ENCODE data around the gene JPH4. TPM values are rescaled to one million over a fixed set of nuclear protein-coding genes. Genes with fewer than 3 reads are reported as not detected.
A peak's percentile ranks its signal among the peaks of the same experiment; 100 is the strongest.

The JPH4 gene
- total and polyA plus RNA-seq, 3 experiments from 2014 or later: 1.8 TPM; not detected in 1

DNA sequence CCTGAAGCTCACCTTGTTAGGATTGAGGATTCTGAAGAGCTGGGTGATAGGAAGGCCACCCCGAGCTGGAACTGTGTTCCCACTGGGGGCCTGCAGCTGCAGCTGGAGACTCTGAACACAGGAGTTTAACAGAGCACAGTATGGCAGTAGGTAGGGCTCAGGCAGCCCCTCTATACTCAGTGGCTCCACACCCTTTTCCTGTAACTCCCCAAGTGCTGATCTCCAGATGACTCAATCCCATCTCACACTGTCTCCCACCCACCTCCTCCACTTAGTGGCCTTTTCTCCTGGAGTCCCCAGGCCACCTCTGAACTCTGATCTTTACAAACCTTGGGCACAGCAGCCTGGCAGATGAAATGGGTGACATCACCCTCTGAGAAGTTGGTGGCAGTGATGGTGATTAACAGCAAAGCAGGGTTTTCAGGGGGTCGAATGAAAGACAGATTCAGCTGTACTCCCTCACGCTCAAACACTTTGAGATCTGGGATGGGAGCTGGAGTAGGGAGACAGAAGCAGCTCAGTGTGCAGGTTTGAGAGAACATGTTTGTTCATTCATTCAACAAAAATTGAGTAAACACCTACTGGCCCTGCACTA lies 18.6 kb downstream of the JPH4 start:
- H3K4me1 Mint-ChIP-seq: peaks cover 28 to 47% (median 38%) of the 10 kb centered on the region in 3 donors
- peak overlapping the region in 4 of 8 donors; percentile 61 to 91 (median 64) for H3K27ac Mint-ChIP-seq
- Histone ChIP-seq H3K4me3 (ENCODE audit: low read length) (no peak overlapping the region), H3K27ac (ENCODE audit: low read depth, low read length) (no peak overlapping the region), H3K9me3 (ENCODE audit: low read length) (no peaks in the 10 kb centered on the region), H3K27me3 (ENCODE audit: insufficient read depth, low read length, poor library complexity, severe bottlenecking) (no peaks in the 10 kb centered on the region), H3K36me3 (ENCODE audit: insufficient read depth, low read length) (peaks cover 43% of the 10 kb centered on the region), H3K4me1 (ENCODE audit: insufficient read depth, low read length) (peaks cover 18% of the 10 kb centered on the region)
- POLR2A ChIA-PET: no interaction called here
- no peaks in the 10 kb centered on the region for H3K9me3 Mint-ChIP-seq
- H3K4me3 Mint-ChIP-seq: no peak overlapping the region
- no peaks in the 10 kb centered on the region for H3K27me3 Mint-ChIP-seq
- no peak for DNase-seq
- H3K36me3 Mint-ChIP-seq: peaks cover 0 to 69% (median 5%) of the 10 kb centered on the region in 3 donors
- CTCF ChIA-PET: interaction anchor here (0.6 to 8.9 kb wide), 15 partner anchors 9 to 336 kb away, joined by 3 to 105 read pairs (median 4); no protein-coding TSS in a partner anchor

DNA sequence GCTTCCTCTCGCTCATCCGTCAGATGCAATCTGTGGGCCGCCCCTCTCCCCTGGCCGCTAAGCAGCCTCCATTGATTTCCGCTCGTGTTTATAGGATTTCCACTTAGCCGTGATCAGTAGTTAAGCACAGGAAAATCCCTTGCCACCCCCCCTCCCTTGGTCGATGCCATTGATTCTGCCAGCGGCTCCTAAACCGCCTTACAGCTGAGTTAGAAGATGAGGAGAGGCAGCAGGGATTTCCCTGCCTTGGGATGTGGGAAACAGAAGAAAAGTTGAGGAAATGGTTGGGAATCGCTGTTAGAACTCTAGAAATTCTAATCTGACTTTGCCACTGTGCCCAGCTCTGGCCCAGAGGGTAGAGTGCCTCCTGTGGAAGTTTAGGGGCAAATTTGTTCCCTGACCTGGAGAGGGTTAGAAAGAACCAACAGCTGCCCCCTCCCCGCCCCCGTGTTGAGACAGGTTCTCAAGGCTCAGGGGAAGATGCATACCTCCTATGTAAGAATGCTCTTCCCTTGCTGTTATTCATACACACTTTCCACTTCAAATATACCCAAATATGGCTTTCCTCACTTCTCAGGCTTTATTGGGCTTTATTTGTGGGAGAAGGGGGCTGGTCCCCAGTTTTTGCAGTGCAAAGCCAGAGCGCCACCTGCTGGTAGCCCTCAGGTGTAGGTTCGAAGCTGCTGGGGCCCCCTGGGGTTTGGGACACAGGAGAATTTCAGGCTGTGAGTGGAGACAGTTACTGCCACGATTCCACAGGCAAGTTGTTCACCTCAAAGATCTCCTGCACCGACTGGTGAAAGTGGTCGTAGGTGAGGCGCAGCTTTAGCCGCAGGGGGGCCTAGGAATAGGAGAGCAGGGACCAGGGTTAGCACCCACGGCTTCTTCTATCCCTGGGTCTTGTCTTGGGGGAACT lies 19.3 kb downstream of the JPH4 start:
- H3K4me3 Mint-ChIP-seq: peak overlapping the region in 2 of 7 donors; percentile 23 to 80
- peak; percentile 54 to 77 (median 57) for DNase-seq
- no peak overlapping the region for H3K4me3 ChIP-seq (ENCODE audit: low read length)
- H3K27me3 Mint-ChIP-seq: no peaks in the 10 kb centered on the region
- H3K36me3 Mint-ChIP-seq: peaks cover 0 to 61% (median 3%) of the 10 kb centered on the region in 3 donors
- H3K4me1 ChIP-seq (ENCODE audit: insufficient read depth, low read length): peaks cover 18% of the 10 kb centered on the region
- H3K4me1 Mint-ChIP-seq: peaks cover 28 to 42% (median 37%) of the 10 kb centered on the region in 3 donors
- H3K27me3 ChIP-seq (ENCODE audit: insufficient read depth, low read length, poor library complexity, severe bottlenecking): no peaks in the 10 kb centered on the region
- POLR2A ChIA-PET: no interaction called here
- H3K9me3 Mint-ChIP-seq: no peaks in the 10 kb centered on the region
- no peaks in the 10 kb centered on the region for H3K9me3 ChIP-seq (ENCODE audit: low read length)
- peak overlapping the region in 4 of 8 donors; percentile 38 to 95 (median 80) for H3K27ac Mint-ChIP-seq
- H3K27ac ChIP-seq (ENCODE audit: low read depth, low read length): no peak overlapping the region
- peaks cover 36% of the 10 kb centered on the region for H3K36me3 ChIP-seq (ENCODE audit: insufficient read depth, low read length)
- CTCF ChIA-PET: interaction anchor here (0.7 to 8.9 kb wide), 11 partner anchors 9 to 93 kb away, joined by 3 to 105 read pairs (median 5); no protein-coding TSS in a partner anchor

DNA sequence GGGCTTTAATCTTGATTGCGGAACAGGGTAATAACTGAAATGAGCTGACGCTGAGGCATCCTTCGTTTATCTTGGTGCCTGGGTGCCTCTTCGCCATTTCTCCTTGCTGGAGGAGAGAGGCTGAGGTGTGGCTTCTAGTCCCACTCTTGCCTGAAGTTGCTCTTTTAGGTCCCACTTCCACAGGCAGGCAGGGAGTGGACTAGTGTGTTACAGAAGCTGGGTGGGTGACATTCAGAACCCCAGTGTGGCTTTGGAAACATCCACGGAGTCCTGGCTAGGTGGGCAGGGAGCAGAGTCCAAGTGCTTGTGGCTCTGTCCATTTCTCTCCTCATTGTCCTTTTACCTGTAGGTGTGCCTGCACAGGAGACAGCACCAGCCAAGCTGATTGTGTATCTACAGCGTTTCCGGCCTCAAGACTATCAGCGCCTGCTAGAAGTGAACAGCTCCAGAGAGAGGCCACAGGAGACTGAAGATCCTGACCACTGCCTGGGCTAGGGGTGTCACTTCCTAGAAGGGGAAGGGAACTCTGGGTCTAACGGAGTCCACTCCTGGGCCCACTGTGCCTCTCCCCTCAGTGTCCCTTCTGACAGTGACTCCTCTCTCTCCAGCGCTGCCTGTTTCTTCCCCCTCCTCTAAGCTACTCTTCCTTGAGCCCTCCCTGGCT lies 20.1 kb downstream of the JPH4 start:
- no peak overlapping the region for H3K27ac ChIP-seq (ENCODE audit: low read depth, low read length)
- no peaks in the 10 kb centered on the region for H3K9me3 ChIP-seq (ENCODE audit: low read length)
- Mint-ChIP-seq H3K9me3 (no peaks in the 10 kb centered on the region), H3K27me3 (no peaks in the 10 kb centered on the region), H3K4me1 (peaks cover 28 to 38% (median 34%) of the 10 kb centered on the region in 3 donors), H3K36me3 (peaks cover 0 to 54% (median 3%) of the 10 kb centered on the region in 3 donors), H3K27ac (peak overlapping the region in 5 of 8 donors; percentile 38 to 95 (median 95)), H3K4me3 (peak overlapping the region in 3 of 7 donors; percentile 1 to 80 (median 68))
- H3K36me3 ChIP-seq (ENCODE audit: insufficient read depth, low read length): peaks cover 29% of the 10 kb centered on the region
- DNase-seq: no peak
- ChIA-PET POLR2A (no interaction called here), CTCF (interaction anchor here (1.1 to 8.9 kb wide), 8 partner anchors 9 to 92 kb away, joined by 3 to 105 read pairs (median 6); no protein-coding TSS in a partner anchor)
- H3K4me1 ChIP-seq (ENCODE audit: insufficient read depth, low read length): peaks cover 18% of the 10 kb centered on the region
- no peak overlapping the region for H3K4me3 ChIP-seq (ENCODE audit: low read length)
- H3K27me3 ChIP-seq (ENCODE audit: insufficient read depth, low read length, poor library complexity, severe bottlenecking): no peaks in the 10 kb centered on the region

DNA sequence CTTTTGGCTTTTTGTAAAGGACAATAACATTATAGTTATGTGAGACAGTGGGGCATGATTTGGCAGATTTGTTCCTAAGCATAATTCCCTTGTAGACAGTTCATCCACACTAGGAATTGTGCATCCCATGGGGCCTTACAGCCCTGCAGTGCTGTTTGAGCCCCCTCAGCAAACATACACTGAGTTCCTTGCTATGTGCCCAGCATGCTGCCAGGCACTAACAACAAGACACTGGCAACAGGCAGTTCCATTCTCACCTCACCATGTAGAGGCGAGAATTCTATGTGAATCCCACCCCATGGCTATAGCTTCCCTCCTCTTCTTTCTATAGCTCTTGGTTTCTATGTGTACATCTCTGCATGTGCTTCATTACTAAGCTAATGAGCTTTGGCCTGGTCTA lies 20.6 kb downstream of the JPH4 start:
- H3K36me3 ChIP-seq (ENCODE audit: insufficient read depth, low read length): peaks cover 28% of the 10 kb centered on the region
- Mint-ChIP-seq H3K27me3 (no peaks in the 10 kb centered on the region), H3K9me3 (no peaks in the 10 kb centered on the region), H3K27ac (peak overlapping the region in 5 of 8 donors; percentile 81 to 95 (median 95)), H3K4me3 (peak overlapping the region in 4 of 7 donors; percentile 27 to 80 (median 72)), H3K36me3 (peaks cover 0 to 49% (median 3%) of the 10 kb centered on the region in 3 donors), H3K4me1 (peaks cover 26 to 36% (median 31%) of the 10 kb centered on the region in 3 donors)
- no peaks in the 10 kb centered on the region for H3K9me3 ChIP-seq (ENCODE audit: low read length)
- H3K4me3 ChIP-seq (ENCODE audit: low read length): no peak overlapping the region
- POLR2A ChIA-PET: no interaction called here
- CTCF ChIA-PET: interaction anchor here (1.1 to 8.9 kb wide), 4 partner anchors 11 to 80 kb away, joined by 3 to 105 read pairs (median 33); no protein-coding TSS in a partner anchor
- no peak overlapping the region for H3K27ac ChIP-seq (ENCODE audit: low read depth, low read length)
- no peak for DNase-seq
- peaks cover 16% of the 10 kb centered on the region for H3K4me1 ChIP-seq (ENCODE audit: insufficient read depth, low read length)
- H3K27me3 ChIP-seq (ENCODE audit: insufficient read depth, low read length, poor library complexity, severe bottlenecking): no peaks in the 10 kb centered on the region

DNA sequence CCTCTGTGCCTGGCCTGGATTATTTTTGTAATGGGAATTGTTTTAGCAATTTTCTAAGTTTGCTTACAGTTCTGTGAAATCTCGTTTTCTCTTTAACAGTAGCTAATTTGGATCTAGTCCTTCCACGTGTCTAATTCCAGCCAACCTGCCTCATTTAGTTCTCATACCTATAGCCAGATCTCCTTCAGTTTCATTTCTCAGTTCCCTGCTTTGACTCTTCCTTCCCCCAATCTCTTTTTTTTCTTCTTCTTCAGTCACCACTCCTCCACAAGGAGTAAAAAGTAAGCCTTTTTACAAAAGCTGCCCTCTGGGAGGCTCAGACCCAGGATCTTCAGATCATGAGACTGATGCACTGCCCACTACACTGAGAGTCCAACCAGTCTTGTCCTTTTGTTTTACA lies 21.1 kb downstream of the JPH4 start:
- POLR2A ChIA-PET: no interaction called here
- Mint-ChIP-seq H3K27me3 (no peaks in the 10 kb centered on the region), H3K4me1 (peaks cover 24 to 32% (median 28%) of the 10 kb centered on the region in 3 donors), H3K27ac (peak overlapping the region; percentile 69 to 97 (median 92)), H3K36me3 (peaks cover 0 to 46% (median 3%) of the 10 kb centered on the region in 3 donors), H3K4me3 (peak overlapping the region in 6 of 7 donors; percentile 51 to 80 (median 64)), H3K9me3 (no peaks in the 10 kb centered on the region)
- peaks cover 15% of the 10 kb centered on the region for H3K4me1 ChIP-seq (ENCODE audit: insufficient read depth, low read length)
- no peaks in the 10 kb centered on the region for H3K9me3 ChIP-seq (ENCODE audit: low read length)
- H3K36me3 ChIP-seq (ENCODE audit: insufficient read depth, low read length): peaks cover 28% of the 10 kb centered on the region
- no peak overlapping the region for H3K27ac ChIP-seq (ENCODE audit: low read depth, low read length)
- H3K4me3 ChIP-seq (ENCODE audit: low read length): no peak overlapping the region
- H3K27me3 ChIP-seq (ENCODE audit: insufficient read depth, low read length, poor library complexity, severe bottlenecking): no peaks in the 10 kb centered on the region
- CTCF ChIA-PET: interaction anchor here (3.6 to 8.9 kb wide), 3 partner anchors 11 to 79 kb away, joined by 14 to 105 read pairs (median 52); no protein-coding TSS in a partner anchor
- no peak for DNase-seq

DNA sequence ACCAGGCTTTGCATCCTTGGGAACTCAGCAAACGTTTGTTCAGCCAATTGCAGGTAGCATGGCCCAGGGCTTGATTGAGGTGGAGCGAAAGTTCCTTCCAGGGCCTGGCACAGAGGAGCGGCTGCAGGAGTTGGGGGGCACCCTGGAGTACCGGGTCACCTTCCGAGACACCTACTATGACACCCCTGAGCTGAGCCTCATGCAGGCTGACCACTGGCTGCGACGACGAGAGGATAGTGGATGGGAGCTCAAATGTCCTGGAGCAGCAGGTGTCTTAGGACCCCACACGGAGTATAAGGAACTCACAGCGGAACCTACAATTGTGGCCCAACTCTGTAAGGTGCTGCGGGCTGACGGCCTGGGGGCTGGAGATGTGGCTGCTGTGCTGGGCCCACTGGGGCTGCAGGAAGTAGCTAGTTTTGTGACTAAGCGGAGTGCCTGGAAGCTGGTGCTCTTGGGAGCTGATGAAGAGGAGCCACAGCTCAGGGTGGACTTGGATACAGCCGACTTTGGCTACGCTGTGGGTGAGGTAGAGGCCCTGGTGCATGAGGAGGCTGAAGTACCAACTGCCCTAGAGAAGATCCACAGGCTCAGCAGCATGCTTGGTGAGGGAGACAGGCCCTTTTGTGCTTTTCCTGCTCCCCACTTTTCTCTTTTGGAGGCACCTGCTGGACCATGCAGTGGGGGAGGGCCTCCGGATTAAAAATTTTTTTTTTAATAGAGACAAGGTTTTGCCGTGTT lies 21.7 kb downstream of the JPH4 start:
- peaks cover 27 to 34% (median 30%) of the 10 kb centered on the region in 3 donors for H3K4me1 Mint-ChIP-seq
- Histone ChIP-seq H3K9me3 (ENCODE audit: low read length) (no peaks in the 10 kb centered on the region), H3K27ac (ENCODE audit: low read depth, low read length) (peak overlapping the region; percentile 78), H3K36me3 (ENCODE audit: insufficient read depth, low read length) (peaks cover 23% of the 10 kb centered on the region), H3K4me3 (ENCODE audit: low read length) (peak overlapping the region; percentile 78), H3K4me1 (ENCODE audit: insufficient read depth, low read length) (peaks cover 19% of the 10 kb centered on the region), H3K27me3 (ENCODE audit: insufficient read depth, low read length, poor library complexity, severe bottlenecking) (no peaks in the 10 kb centered on the region)
- ChIA-PET POLR2A (interaction anchor here (1.6 kb wide), 1 partner anchor 11 kb away, joined by 6 read pairs; the partner anchor contains the start of gene AP1G2), CTCF (interaction anchor here (1.2 to 8.9 kb wide), 4 partner anchors 12 to 78 kb away, joined by 3 to 105 read pairs (median 33); no protein-coding TSS in a partner anchor)
- no peak for DNase-seq
- peaks cover 0 to 41% (median 3%) of the 10 kb centered on the region in 3 donors for H3K36me3 Mint-ChIP-seq
- H3K9me3 Mint-ChIP-seq: no peaks in the 10 kb centered on the region
- H3K27me3 Mint-ChIP-seq: no peaks in the 10 kb centered on the region
- H3K27ac Mint-ChIP-seq: peak overlapping the region; percentile 93 to 99 (median 96)
- H3K4me3 Mint-ChIP-seq: peak overlapping the region; percentile 94 to 99 (median 96)
